Prostate gland (tissue), 2 donors: Measurements from ENCODE around the gene THBS1. TPM values are rescaled to one million over a fixed set of nuclear protein-coding genes. Genes with fewer than 3 reads are reported as not detected.

Experiments
- DNase-seq: peaks from one replicate; pipeline ENCODE4 v3.0.0-alpha.2; 2019; ENCODE audit warnings: low spot score
- H3K27ac ChIP-seq, 2 donors: fragments of 200-600 bp; sonication (generic); 2 replicates each; pipeline ENCODE4 v1.5.1; 2017 to 2019
- H3K27me3 ChIP-seq: fragments of 200-600 bp; sonication (generic); replicated peaks from 2 replicates; pipeline ENCODE4 v1.5.1; 2019; ENCODE audit not compliant: insufficient read depth
- H3K36me3 ChIP-seq, 2 donors: fragments of 200-600 bp; sonication (generic); 1 replicate in 1 of 2; 2 replicates in 1 of 2; pipeline versions ENCODE4 v1.5.1 to v1.8.1; 2017 to 2019
- H3K4me1 ChIP-seq: fragments of 200-600 bp; sonication (generic); replicated peaks from 2 replicates; pipeline ENCODE4 v1.5.1; 2019
- H3K4me3 ChIP-seq, 2 donors: fragments of 200-600 bp; sonication (generic); 2 replicates each; pipeline ENCODE4 v1.5.1; 2017 to 2019
- H3K9me3 ChIP-seq: fragments of 200-600 bp; sonication (generic); 2 replicates; pipeline ENCODE4 v1.5.1; 2017
- POLR2A ChIP-seq: fragments of 450-650 bp; IDR thresholded peaks from one replicate; pipeline ENCODE4 v1.6.1; 2016; ENCODE audit warnings: antibody characterized with exemption, mild to moderate bottlenecking
- POLR2AphosphoS5 ChIP-seq: sonication (generic); formaldehyde crosslinking; IDR thresholded peaks from one replicate; pipeline ENCODE4 v1.6.1; 2017; ENCODE audit warnings: antibody characterized with exemption
- WGBS: methylation state at CpG from one replicate; pipeline ENCODE4 v1.1.5; 2018; 5-methylcytosine and 5-hydroxymethylcytosine counted together
- intact Hi-C: fragments of 100-400 bp; cut with DNase I; formaldehyde crosslinking; loops from one replicate; pipeline ENCODE4 v1.14.2; 2022
- total RNA-seq, 2 donors: library from RNA; depleted of rRNA; stranded (reverse); fragments of >200 nt; gene quantifications; one replicate each; pipeline ENCODE4 v1.1.0, GENCODE V29; 2016
- TF ChIP-seq, protein P1 (sequence below), 4 experiments: fragments of 200-600 bp in 2 of 4; fragments of 450-650 bp in 2 of 4; sonication (generic) in 2 of 4; IDR thresholded peaks; 1 replicate in 3 of 4; 2 replicates in 1 of 4; pipeline ENCODE4 v1.5.1; 2016 to 2019; ENCODE audit warnings: antibody characterized with exemption in 4 of 4, mild to moderate bottlenecking in 2 of 4, moderate library complexity in 2 of 4

THBS1 gene
- total RNA-seq, 2 donors from 2014 or later, result 50.1 to 95.7 TPM

DNA sequence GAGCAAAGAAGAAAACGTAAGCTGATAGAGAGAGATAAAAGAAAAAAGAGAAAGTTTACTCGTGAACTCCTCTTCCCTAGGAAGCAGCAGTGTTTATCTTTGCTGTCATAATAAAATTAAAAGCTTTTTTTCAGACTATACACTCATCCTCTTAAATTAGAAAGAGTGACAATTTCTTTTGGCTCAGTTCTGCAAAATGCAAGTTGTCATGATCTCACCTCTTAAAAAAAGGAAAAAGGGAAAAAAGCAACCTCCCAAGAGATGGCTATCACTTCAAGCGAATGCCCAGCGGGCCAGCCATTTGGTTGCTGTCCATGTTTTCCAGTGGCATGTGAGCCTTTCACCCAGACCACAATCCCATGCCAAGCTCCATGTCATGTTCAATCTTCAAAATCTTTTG, 7.0 kb upstream of the THBS1 start:
- Histone ChIP-seq H3K36me3 (no peaks in the 10 kb centered on the region), H3K9me3 (no peaks in the 10 kb centered on the region), H3K27me3 (no peaks in the 10 kb centered on the region), H3K4me1 (peaks cover 5% of the 10 kb centered on the region), H3K27ac (peak overlapping the region in 1 of 2 donors; percentile 23), H3K4me3 (no peak overlapping the region)
- DNase-seq, result no peak
- intact Hi-C loops, result loop anchor here (5.0 to 10.0 kb wide), 4 partner anchors 127 to 699 kb away; no protein-coding TSS in a partner anchor
- 18% methylated on average over 4 of the region's 4 CpGs for WGBS
- TF ChIP-seq POLR2A, result no peak
- TF ChIP-seq, protein P1, sequence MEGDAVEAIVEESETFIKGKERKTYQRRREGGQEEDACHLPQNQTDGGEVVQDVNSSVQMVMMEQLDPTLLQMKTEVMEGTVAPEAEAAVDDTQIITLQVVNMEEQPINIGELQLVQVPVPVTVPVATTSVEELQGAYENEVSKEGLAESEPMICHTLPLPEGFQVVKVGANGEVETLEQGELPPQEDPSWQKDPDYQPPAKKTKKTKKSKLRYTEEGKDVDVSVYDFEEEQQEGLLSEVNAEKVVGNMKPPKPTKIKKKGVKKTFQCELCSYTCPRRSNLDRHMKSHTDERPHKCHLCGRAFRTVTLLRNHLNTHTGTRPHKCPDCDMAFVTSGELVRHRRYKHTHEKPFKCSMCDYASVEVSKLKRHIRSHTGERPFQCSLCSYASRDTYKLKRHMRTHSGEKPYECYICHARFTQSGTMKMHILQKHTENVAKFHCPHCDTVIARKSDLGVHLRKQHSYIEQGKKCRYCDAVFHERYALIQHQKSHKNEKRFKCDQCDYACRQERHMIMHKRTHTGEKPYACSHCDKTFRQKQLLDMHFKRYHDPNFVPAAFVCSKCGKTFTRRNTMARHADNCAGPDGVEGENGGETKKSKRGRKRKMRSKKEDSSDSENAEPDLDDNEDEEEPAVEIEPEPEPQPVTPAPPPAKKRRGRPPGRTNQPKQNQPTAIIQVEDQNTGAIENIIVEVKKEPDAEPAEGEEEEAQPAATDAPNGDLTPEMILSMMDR (IDR thresholded peaks at IDR 0.05), result no peak
- TF ChIP-seq POLR2AphosphoS5, result no peak

DNA sequence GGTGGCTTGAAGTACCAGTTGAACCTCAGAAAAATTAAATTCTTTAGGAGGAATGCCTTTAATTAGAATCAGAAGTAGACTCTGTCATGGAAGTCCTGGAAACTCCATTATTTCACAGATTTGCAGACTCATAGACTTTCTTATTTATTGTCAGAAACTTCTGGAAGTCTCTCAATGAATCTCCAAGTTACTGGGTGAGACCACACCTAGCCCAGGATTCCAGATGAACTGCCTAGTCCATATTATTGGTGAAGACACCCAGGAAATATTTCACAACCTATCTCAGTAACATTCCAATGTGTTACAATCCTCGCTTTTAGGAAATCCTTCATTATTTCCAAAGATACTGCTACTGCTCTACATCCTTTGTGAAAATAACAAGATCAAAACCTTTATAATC, 6.5 kb upstream of the THBS1 start:
- intact Hi-C loops, result loop anchor here (5.0 to 10.0 kb wide), 4 partner anchors 127 to 700 kb away; no protein-coding TSS in a partner anchor
- no peaks in the 10 kb centered on the region for H3K9me3 ChIP-seq
- H3K27me3 ChIP-seq, result no peaks in the 10 kb centered on the region
- no peaks in the 10 kb centered on the region for H3K36me3 ChIP-seq
- no peak overlapping the region for H3K4me3 ChIP-seq
- peaks cover 5% of the 10 kb centered on the region for H3K4me1 ChIP-seq
- DNase-seq, result no peak
- no peak overlapping the region for H3K27ac ChIP-seq
- WGBS, result 93% methylated on average over 1 of the region's 1 CpG
- TF ChIP-seq, protein P1 (IDR thresholded peaks at IDR 0.05), result no peak
- no peak for TF ChIP-seq POLR2AphosphoS5
- no peak for TF ChIP-seq POLR2A

DNA sequence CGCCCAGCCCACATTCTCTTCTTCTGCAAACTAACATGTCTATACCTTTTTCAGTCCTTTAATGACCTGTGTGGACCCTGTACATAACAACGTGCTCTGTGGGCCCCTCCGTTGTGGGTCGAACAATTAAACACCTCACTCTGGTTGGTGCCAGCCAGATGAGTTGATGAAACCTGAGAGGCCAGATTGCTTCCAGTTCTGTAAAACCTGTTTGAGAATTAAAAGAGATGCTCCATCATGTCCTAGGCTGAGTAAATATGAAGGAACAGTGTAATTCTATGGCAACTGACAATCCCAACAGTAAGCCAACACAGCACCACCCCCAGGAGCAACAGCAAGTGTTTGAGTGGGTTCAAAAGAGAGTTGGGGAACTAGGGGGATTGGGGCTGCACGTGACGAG, 5.7 kb upstream of the THBS1 start:
- Histone ChIP-seq H3K36me3 (no peaks in the 10 kb centered on the region), H3K27ac (no peak overlapping the region), H3K4me1 (peaks cover 5% of the 10 kb centered on the region), H3K27me3 (no peaks in the 10 kb centered on the region), H3K9me3 (no peaks in the 10 kb centered on the region), H3K4me3 (no peak overlapping the region)
- WGBS, result 57% methylated on average over 6 of the region's 6 CpGs
- TF ChIP-seq, protein P1 (IDR thresholded peaks at IDR 0.05), result no peak
- TF ChIP-seq POLR2AphosphoS5, result peak; percentile 81
- intact Hi-C loops, result loop anchor here (10.0 kb wide), 3 partner anchors 220 to 700 kb away; no protein-coding TSS in a partner anchor
- peak; percentile 56 for DNase-seq

DNA sequence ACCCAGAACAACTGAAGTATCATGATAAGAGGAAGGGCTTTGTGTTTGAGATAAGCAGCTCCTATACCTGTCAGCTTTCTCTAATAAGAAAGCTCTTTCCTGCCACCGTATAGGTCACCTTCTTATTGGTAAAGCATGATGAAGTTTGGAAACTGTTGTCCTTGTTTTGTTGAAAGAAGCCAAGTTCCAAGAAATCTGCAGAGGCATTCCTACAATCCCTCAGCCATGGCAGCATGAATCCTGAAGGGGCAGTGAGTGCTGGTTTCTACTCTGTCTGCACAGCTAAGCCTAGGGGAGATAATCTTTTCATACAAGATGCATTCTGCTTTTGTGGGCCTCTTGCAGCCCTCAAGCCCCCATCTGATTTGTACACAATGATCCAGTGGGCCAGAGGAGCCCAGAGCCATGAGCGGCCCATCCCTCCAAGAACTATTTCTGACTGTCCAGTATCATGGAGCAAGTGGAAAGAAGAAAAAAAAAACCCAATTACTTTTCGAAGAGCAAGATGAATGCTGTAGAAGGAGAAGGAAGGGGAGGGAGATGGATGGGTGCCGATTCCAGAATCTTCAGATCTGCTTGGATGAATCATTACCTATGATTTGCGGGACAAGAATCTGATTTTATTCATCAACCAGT, 1.9 kb upstream of the THBS1 start:
- no peaks in the 10 kb centered on the region for H3K27me3 ChIP-seq
- no peak for DNase-seq
- 56% methylated on average over 5 of the region's 5 CpGs for WGBS
- TF ChIP-seq POLR2A, result no peak
- TF ChIP-seq, protein P1 (IDR thresholded peaks at IDR 0.05), result no peak
- TF ChIP-seq POLR2AphosphoS5, result no peak
- intact Hi-C loops, result loop anchor here (2.0 to 10.0 kb wide), 4 partner anchors 22 to 704 kb away; no protein-coding TSS in a partner anchor
- H3K27ac ChIP-seq, result peak overlapping the region; percentile 84 to 88
- H3K4me1 ChIP-seq, result peaks cover 5% of the 10 kb centered on the region
- H3K36me3 ChIP-seq, result no peaks in the 10 kb centered on the region
- peak overlapping the region in 1 of 2 donors; percentile 54 for H3K4me3 ChIP-seq
- H3K9me3 ChIP-seq, result no peaks in the 10 kb centered on the region
